Central memory CD8-positive, alpha-beta T cell (primary cell): Measurements from ENCODE around the gene FAM90A26.
"Not testable (repeated sequence)": the region's sequence is repeated elsewhere in the genome, so short reads cannot be mapped to it uniquely, and the experiment has no call there.

Experiments
- ATAC-seq: fragments of 150-1000 bp; cut with Tn5 transposase; replicated peaks from 2 replicates; pipeline ENCODE4 v1.10.0; 2022; ENCODE audit warnings: mild to moderate bottlenecking, moderate FRiP score, moderate number of reproducible peaks; ENCODE audit not compliant: poor library complexity, severe bottlenecking; ENCODE audit errors: extremely low read depth
- DNase-seq, 2 donors: peaks; one replicate each; pipeline ENCODE4 v3.0.0; 2021; ENCODE audit warnings: low spot score in 2 of 2
- H3K27ac Mint-ChIP-seq: one replicate; pipeline ENCODE4 v1.8.0; 2022; ENCODE audit warnings: low read depth, mild to moderate bottlenecking, moderate library complexity, mixed read lengths
- H3K27me3 Mint-ChIP-seq: one replicate; pipeline ENCODE4 v1.8.0; 2022; ENCODE audit warnings: mixed read lengths
- H3K36me3 Mint-ChIP-seq: one replicate; pipeline ENCODE4 v1.8.0; 2022; ENCODE audit warnings: mild to moderate bottlenecking, moderate library complexity, mixed read lengths; ENCODE audit not compliant: insufficient read depth
- H3K4me1 Mint-ChIP-seq: one replicate; pipeline ENCODE4 v1.8.0; 2022; ENCODE audit warnings: mixed read lengths
- H3K4me3 Mint-ChIP-seq: one replicate; pipeline ENCODE4 v1.8.0; 2022; ENCODE audit warnings: mild to moderate bottlenecking, moderate library complexity, mixed read lengths
- H3K9me3 Mint-ChIP-seq: one replicate; pipeline ENCODE4 v1.8.0; 2022; ENCODE audit warnings: mixed read lengths

FAM90A26 gene

DNA sequence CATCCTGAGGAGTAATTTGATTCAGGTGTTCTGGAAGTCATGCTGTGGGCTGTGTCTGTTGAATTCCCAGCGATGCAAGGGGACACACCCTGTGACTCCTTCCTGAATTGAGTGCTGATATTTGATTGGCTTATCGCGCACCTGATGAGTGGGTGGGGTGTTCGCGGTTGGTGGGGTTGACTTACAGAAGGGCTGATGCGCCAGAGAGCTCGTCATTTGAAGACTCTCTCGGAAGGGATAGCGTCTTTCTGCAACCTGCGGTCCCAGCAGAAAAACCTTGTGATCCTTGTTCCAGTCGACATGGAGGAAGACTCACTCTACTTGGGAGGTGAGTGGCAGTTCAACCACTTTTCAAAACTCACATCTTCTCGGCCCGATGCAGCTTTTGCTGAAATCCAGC lies 49.6 kb downstream of the FAM90A26 start, which contains the start of gene USP17L12:
TSS of gene USP17L12 (plus strand) at position 301 of the 400 bp plus-strand sequence. CDS start at position 301, 0 bp downstream.
- not testable (repeated sequence) for H3K27ac Mint-ChIP-seq, ATAC-seq, H3K27me3 Mint-ChIP-seq, H3K9me3 Mint-ChIP-seq, H3K4me1 Mint-ChIP-seq, H3K4me3 Mint-ChIP-seq, H3K36me3 Mint-ChIP-seq, DNase-seq

DNA sequence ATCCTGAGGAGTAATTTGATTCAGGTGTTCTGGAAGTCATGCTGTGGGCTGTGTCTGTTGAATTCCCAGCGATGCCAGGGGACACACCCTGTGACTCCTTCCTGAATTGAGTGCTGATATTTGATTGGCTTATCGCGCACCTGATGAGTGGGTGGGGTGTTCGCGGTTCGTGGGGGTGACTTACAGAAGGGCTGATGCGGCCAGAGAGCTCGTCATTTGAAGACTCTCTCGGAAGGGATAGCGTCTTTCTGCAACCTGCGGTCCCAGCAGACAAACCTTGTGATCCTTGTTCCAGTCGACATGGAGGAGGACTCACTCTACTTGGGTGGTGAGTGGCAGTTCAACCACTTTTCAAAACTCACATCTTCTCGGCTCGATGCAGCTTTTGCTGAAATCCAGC lies 54.4 kb downstream of the FAM90A26 start, which contains the start of gene USP17L13:
TSS of gene USP17L13 (plus strand) at position 301 of the 400 bp plus-strand sequence. CDS start at position 301, 0 bp downstream.
- not testable (repeated sequence) for H3K36me3 Mint-ChIP-seq, ATAC-seq, H3K27me3 Mint-ChIP-seq, DNase-seq, H3K4me3 Mint-ChIP-seq, H3K4me1 Mint-ChIP-seq, H3K9me3 Mint-ChIP-seq, H3K27ac Mint-ChIP-seq
